SK-N-MC (cell line): ENCODE data around the gene NCOA1.

ENCODE experiments used
- EZH2 ChIP-seq: fragments of 200-600 bp; sonication (generic); IDR thresholded peaks from one replicate; pipeline ENCODE4 v1.6.1; 2017; ENCODE audit warnings: antibody characterized with exemption
- FOXP2 ChIP-seq: optimal IDR thresholded peaks from 2 replicates; pipeline ENCODE3; 2011; ENCODE audit warnings: mild to moderate bottlenecking, moderate library complexity; ENCODE audit not compliant: insufficient read depth; ENCODE audit errors: extremely low read length, control extremely low read depth

DNA sequence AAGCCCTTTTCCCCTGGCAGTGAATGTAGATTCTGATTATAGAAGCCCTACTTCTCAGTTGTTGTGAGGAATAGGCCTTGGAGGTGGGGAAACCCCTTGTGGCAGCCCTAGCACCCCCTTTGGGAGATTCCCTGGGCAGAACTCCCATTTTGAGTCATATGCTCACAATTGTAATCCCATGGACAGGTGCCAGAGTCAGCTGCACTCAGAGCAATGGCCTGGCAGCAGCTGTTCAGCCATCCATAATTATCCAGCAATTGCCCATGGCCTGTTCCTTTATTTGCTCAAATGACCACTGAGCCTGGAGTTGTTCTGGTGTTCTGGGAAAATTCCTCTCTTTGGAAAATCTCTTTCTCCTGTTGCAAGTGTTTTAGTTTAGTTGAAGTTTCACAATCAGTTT, 230.4 kb downstream of the NCOA1 start:
- no peak for TF ChIP-seq FOXP2
- no peak for TF ChIP-seq EZH2
